ENCODE results near the gene FRAS1. TPM values are rescaled to one million over a fixed set of nuclear protein-coding genes. Genes with fewer than 3 reads are reported as not detected.
"Not testable (repeated sequence)": the region's sequence is repeated elsewhere in the genome, so short reads cannot be mapped to it uniquely, and the experiment has no call there.

FRAS1 gene
- total and polyA plus RNA-seq, 2 donors (not counting 1 experiment from before 2014, with no cell fraction given) = 0.30 to 0.66 TPM

- no peak overlapping the region for H3K4me3 ChIP-seq (replicated peaks in 1 of 4; ENCODE audit: control extremely low read depth in 1 of 4, insufficient read depth in 1 of 4, low read depth in 3 of 4, low read length in 4 of 4)
- no peak overlapping the region for H3K27ac ChIP-seq (ENCODE audit: insufficient read depth, low read length)
- no peak for DNase-seq (ENCODE audit: low read depth in 2 of 2)
- H3K9ac ChIP-seq (ENCODE audit: insufficient read depth, low read length) = no peak overlapping the region
- H3K36me3 ChIP-seq (ENCODE audit: control insufficient read depth, insufficient read depth, low read length) = no peaks in the 10 kb centered on the region
- no peak overlapping the region for H2AFZ ChIP-seq (ENCODE audit: low read length)
- H3K4me1 ChIP-seq (ENCODE audit: control insufficient read depth, extremely low read depth, insufficient read depth, low read length) = no peaks in the 10 kb centered on the region
- no peaks in the 10 kb centered on the region for H3K9me3 ChIP-seq (ENCODE audit: control insufficient read depth, insufficient read depth, low read depth, low read length)
- H4K20me1 ChIP-seq (ENCODE audit: control insufficient read depth, extremely low read depth, insufficient read depth, low read length) = no peaks in the 10 kb centered on the region
- H3K27me3 ChIP-seq (ENCODE audit: control insufficient read depth, insufficient read depth, low read length) = peaks cover 4% of the 10 kb centered on the region
- no peak for TF ChIP-seq EZH2 (IDR thresholded peaks at IDR 0.05; ENCODE audit: low read length, missing control alignments)
- TF ChIP-seq CTCF (conservative IDR thresholded peaks at IDR 0.05 in 1 of 2, IDR thresholded peaks at IDR 0.05 in 1 of 2; ENCODE audit: low read depth in 1 of 2, low read length in 2 of 2) = no peak
- no peak overlapping the region for H3K4me2 ChIP-seq (ENCODE audit: extremely low read depth, insufficient read depth, low read length)
- H3K79me2 ChIP-seq (ENCODE audit: control insufficient read depth, insufficient read depth, low read length) = no peaks in the 10 kb centered on the region
Observed at GRCh38 chr4:78460368-78460767, 403.2 kb downstream of the FRAS1 start.

DNA sequence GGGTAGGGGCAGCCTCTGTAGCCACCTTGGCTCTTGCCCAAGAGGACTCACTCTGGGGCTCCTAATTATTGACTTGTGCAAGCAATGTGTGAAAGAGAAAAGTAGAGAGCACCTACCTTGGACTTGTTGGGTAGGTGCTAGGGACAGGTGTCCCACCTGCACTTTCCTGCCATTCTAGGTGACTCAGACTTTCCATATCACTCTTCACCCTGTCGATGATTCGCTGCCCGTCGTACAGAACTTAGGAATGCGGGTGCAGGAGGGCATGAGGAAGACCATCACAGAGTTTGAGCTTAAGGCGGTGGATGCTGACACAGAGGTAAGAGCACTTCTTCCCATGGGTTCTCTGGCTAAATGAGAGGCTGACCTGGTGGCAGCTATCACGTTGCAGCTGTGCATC, 407.1 kb downstream of the FRAS1 start:
- Histone ChIP-seq H2AFZ (ENCODE audit: low read length) (no peak overlapping the region), H3K4me3 (replicated peaks in 1 of 4; ENCODE audit: control extremely low read depth in 1 of 4, insufficient read depth in 1 of 4, low read depth in 3 of 4, low read length in 4 of 4) (no peak overlapping the region), H3K27me3 (ENCODE audit: control insufficient read depth, insufficient read depth, low read length) (peaks cover 3% of the 10 kb centered on the region), H3K27ac (ENCODE audit: insufficient read depth, low read length) (no peak overlapping the region), H3K36me3 (ENCODE audit: control insufficient read depth, insufficient read depth, low read length) (no peaks in the 10 kb centered on the region), H3K4me1 (ENCODE audit: control insufficient read depth, extremely low read depth, insufficient read depth, low read length) (no peaks in the 10 kb centered on the region), H3K4me2 (ENCODE audit: extremely low read depth, insufficient read depth, low read length) (no peak overlapping the region), H4K20me1 (ENCODE audit: control insufficient read depth, extremely low read depth, insufficient read depth, low read length) (no peaks in the 10 kb centered on the region), H3K9me3 (ENCODE audit: control insufficient read depth, insufficient read depth, low read depth, low read length) (no peaks in the 10 kb centered on the region), H3K9ac (ENCODE audit: insufficient read depth, low read length) (no peak overlapping the region), H3K79me2 (ENCODE audit: control insufficient read depth, insufficient read depth, low read length) (no peaks in the 10 kb centered on the region)
- no peak for DNase-seq (ENCODE audit: low read depth in 2 of 2)
- TF ChIP-seq EZH2 (IDR thresholded peaks at IDR 0.05; ENCODE audit: low read length, missing control alignments) (no peak), CTCF (conservative IDR thresholded peaks at IDR 0.05 in 1 of 2, IDR thresholded peaks at IDR 0.05 in 1 of 2; ENCODE audit: low read depth in 1 of 2, low read length in 2 of 2) (no peak)

DNA sequence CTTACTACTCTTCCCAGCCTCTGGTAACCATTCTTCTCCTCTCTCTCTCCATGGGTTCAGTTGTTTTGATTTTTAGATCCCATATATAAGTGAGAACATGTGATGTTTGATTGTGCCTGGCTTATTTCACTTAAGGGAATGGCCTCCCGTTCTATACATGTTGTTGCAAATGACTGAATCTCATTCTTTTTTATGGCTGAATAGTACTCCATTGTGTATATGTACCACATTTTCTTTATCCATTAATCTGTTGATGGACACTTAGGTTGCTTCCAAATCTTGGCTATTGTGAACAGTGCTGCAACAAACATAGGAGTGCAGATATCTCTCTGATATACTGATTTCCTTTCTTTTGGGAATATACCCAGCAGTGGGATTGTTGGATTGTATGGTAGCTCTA, 410.1 kb downstream of the FRAS1 start:
- H3K4me2 ChIP-seq (ENCODE audit: extremely low read depth, insufficient read depth, low read length); H3K27me3 ChIP-seq (ENCODE audit: control insufficient read depth, insufficient read depth, low read length); H3K4me3 ChIP-seq (replicated peaks in 1 of 4; ENCODE audit: control extremely low read depth in 1 of 4, insufficient read depth in 1 of 4, low read depth in 3 of 4, low read length in 4 of 4); H3K4me1 ChIP-seq (ENCODE audit: control insufficient read depth, extremely low read depth, insufficient read depth, low read length); H2AFZ ChIP-seq (ENCODE audit: low read length); H3K36me3 ChIP-seq (ENCODE audit: control insufficient read depth, insufficient read depth, low read length); H3K9ac ChIP-seq (ENCODE audit: insufficient read depth, low read length); H3K27ac ChIP-seq (ENCODE audit: insufficient read depth, low read length); DNase-seq (ENCODE audit: low read depth in 2 of 2); H3K9me3 ChIP-seq (ENCODE audit: control insufficient read depth, insufficient read depth, low read depth, low read length); H3K79me2 ChIP-seq (ENCODE audit: control insufficient read depth, insufficient read depth, low read length); H4K20me1 ChIP-seq (ENCODE audit: control insufficient read depth, extremely low read depth, insufficient read depth, low read length): not testable (repeated sequence)

Measured in fibroblast of lung (primary cell).